MM.1S (cell line): Measurements from ENCODE around the gene SLC39A7.

Experiments used
- DNase-seq: peaks from one replicate; pipeline ENCODE4 v3.0.0-alpha.2; 2015
- H2AFZ ChIP-seq: fragments of 300-600 bp; sonication (generic); 2 replicates; pipeline ENCODE4 v1.6.0; 2016; ENCODE audit warnings: antibody characterized with exemption, low read length
- H3F3A ChIP-seq: fragments of 300-600 bp; sonication (generic); 2 replicates; pipeline ENCODE4 v1.6.1; 2016; ENCODE audit warnings: mild to moderate bottlenecking, antibody characterized with exemption, low read length, moderate library complexity, mixed read lengths; ENCODE audit not compliant: insufficient read depth
- H3K27ac ChIP-seq: fragments of 300-600 bp; sonication (generic); 2 replicates; pipeline ENCODE4 v1.5.1; 2016; ENCODE audit warnings: mild to moderate bottlenecking, low read length
- H3K27me3 ChIP-seq: fragments of 300-600 bp; sonication (generic); replicated peaks from 2 replicates; pipeline ENCODE4 v1.6.0; 2016; ENCODE audit warnings: low read length; ENCODE audit not compliant: insufficient read depth
- H3K36me3 ChIP-seq: fragments of 300-600 bp; sonication (generic); replicated peaks from 2 replicates; pipeline ENCODE4 v1.6.1; 2016; ENCODE audit warnings: mild to moderate bottlenecking, low read length, mixed read lengths; ENCODE audit not compliant: insufficient read depth
- H3K4me1 ChIP-seq: fragments of 300-600 bp; sonication (generic); 2 replicates; pipeline ENCODE4 v1.6.1; 2016; ENCODE audit warnings: low read length, mixed read lengths
- H3K4me2 ChIP-seq: fragments of 300-600 bp; sonication (generic); 2 replicates; pipeline ENCODE4 v1.6.0; 2016; ENCODE audit warnings: low read depth, low read length
- H3K4me3 ChIP-seq: fragments of 300-600 bp; sonication (generic); 2 replicates; pipeline ENCODE4 v1.5.1; 2016; ENCODE audit warnings: low read length, mixed read lengths
- H3K79me2 ChIP-seq: fragments of 300-600 bp; sonication (generic); 2 replicates; pipeline ENCODE4 v1.6.1; 2016; ENCODE audit warnings: mixed run types, low read length, mixed read lengths
- H3K9ac ChIP-seq: fragments of 300-600 bp; sonication (generic); 2 replicates; pipeline ENCODE4 v1.6.1; 2016; ENCODE audit warnings: low read length, mixed read lengths
- H3K9me2 ChIP-seq: fragments of 300-600 bp; sonication (generic); replicated peaks from 2 replicates; pipeline ENCODE4 v1.6.1; 2016; ENCODE audit warnings: mild to moderate bottlenecking, low read length, mixed read lengths; ENCODE audit not compliant: insufficient read depth
- H3K9me3 ChIP-seq: fragments of 300-600 bp; sonication (generic); replicated peaks from 2 replicates; pipeline ENCODE4 v1.6.1; 2016; ENCODE audit warnings: mild to moderate bottlenecking, low read length, mixed read lengths; ENCODE audit not compliant: insufficient read depth
- H4K20me1 ChIP-seq: fragments of 300-600 bp; sonication (generic); 2 replicates; pipeline ENCODE4 v1.6.1; 2016; ENCODE audit warnings: mild to moderate bottlenecking, low read length, moderate library complexity, mixed read lengths; ENCODE audit not compliant: insufficient read depth
- CTCF ChIP-seq: fragments of 300-600 bp; sonication (generic); IDR thresholded peaks from 2 replicates; pipeline ENCODE4 v1.5.1; 2016; ENCODE audit warnings: antibody characterized with exemption, low read length, mixed read lengths
- EZH2 ChIP-seq: fragments of 300-600 bp; sonication (generic); optimal IDR thresholded peaks from 2 replicates; pipeline ENCODE3; 2017; ENCODE audit warnings: low read depth, mild to moderate bottlenecking, antibody characterized with exemption, low read length, mixed read lengths
- EZH2phosphoT487 ChIP-seq: fragments of 300-600 bp; sonication (generic); IDR thresholded peaks from 2 replicates; pipeline ENCODE4 v1.6.1; 2018; ENCODE audit warnings: antibody characterized with exemption, low read length

Gene SLC39A7

DNA sequence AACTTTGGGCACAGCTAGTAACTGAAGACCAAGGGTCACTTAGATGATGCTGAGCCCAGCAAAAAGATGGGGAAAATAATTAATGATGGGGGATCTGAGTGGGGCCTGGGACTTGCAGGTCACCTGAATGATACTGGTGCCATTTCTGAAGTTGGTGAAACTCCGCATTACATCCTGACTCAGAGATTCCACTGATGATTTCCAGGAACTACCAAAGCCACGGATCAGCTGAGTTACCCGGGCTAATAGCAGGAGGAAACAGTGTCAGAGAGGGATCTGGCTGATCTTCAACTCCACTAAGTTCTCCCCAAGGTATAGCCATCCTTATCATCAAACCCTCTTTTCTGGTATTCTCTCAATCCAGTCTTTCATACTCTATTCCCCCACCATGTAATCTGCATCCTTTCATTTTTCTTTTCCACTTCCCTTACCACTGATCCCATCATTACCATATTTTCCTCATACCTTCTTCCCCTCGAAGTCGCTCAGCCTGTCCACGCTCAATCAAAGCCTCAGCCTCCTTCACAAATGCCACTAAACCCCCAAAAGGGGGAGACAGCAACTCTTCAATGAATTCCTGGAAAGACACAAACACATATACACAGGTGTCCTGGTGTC lies 50.8 kb downstream of the SLC39A7 start:
- Histone ChIP-seq H3F3A (peaks cover 6% of the 10 kb centered on the region), H3K9me2 (no peaks in the 10 kb centered on the region), H3K9me3 (no peaks in the 10 kb centered on the region), H3K9ac (no peak overlapping the region), H3K4me1 (peaks cover 10% of the 10 kb centered on the region), H2AFZ (no peak overlapping the region), H3K27ac (no peak overlapping the region), H3K36me3 (no peaks in the 10 kb centered on the region), H3K27me3 (no peaks in the 10 kb centered on the region), H3K4me2 (no peak overlapping the region), H4K20me1 (no peaks in the 10 kb centered on the region), H3K4me3 (no peak overlapping the region), H3K79me2 (peaks cover 12% of the 10 kb centered on the region)
- TF ChIP-seq EZH2phosphoT487 (no peak), EZH2 (no peak), CTCF (no peak; the same call in 1 of the 2 replicates)
- DNase-seq, result no peak

DNA sequence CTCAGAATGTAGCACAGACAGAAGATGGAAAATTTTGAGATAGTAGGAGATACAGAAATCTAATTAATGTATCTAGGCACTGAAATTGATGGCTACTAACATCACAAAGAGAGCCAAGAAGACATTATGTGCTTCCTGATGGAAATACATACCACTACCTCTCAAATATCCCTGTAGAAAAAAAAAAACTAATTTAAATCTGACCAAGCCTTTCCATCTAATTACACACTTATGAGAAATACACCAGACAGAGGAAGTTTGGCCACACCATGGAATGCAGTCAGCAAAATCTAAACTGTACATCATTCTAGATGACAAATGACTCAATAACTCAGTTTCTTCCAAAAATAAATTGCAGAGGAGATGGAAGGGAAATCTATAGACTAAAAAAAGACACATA lies 52.1 kb downstream of the SLC39A7 start:
- no peak overlapping the region for H3K4me2 ChIP-seq
- DNase-seq, result no peak
- H3K36me3 ChIP-seq, result no peaks in the 10 kb centered on the region
- TF ChIP-seq EZH2, result no peak
- TF ChIP-seq EZH2phosphoT487, result no peak
- no peak for TF ChIP-seq CTCF
- no peak overlapping the region for H3K9ac ChIP-seq
- no peaks in the 10 kb centered on the region for H3K9me2 ChIP-seq
- H3K9me3 ChIP-seq, result no peaks in the 10 kb centered on the region
- peaks cover 12% of the 10 kb centered on the region for H3K79me2 ChIP-seq
- H4K20me1 ChIP-seq, result no peaks in the 10 kb centered on the region
- H3K4me1 ChIP-seq, result peaks cover 10% of the 10 kb centered on the region
- no peak overlapping the region for H3K27ac ChIP-seq
- H3K27me3 ChIP-seq, result no peaks in the 10 kb centered on the region
- no peak overlapping the region for H3K4me3 ChIP-seq
- no peak overlapping the region for H2AFZ ChIP-seq
- H3F3A ChIP-seq, result peaks cover 6% of the 10 kb centered on the region
